NCI-H128 (cell line): ENCODE data around the gene OPHN1.
"Not testable (repeated sequence)": the region's sequence is repeated elsewhere in the genome, so short reads cannot be mapped to it uniquely, and the experiment has no call there.

ENCODE experiments used
- DNase-seq: peaks from one replicate; lab custom pipeline; 2025; ENCODE audit not compliant: unreplicated experiment; lab: John Stamatoyannopoulos, UW

The OPHN1 gene

GRCh38 chrX:68083510-68083909 is 349.8 kb downstream of the OPHN1 start:
- no peak for DNase-seq

- no peak for DNase-seq
Observed at GRCh38 chrX:68079961-68080360, 353.3 kb downstream of the OPHN1 start.

GRCh38 chrX:68078801-68079200 is 354.5 kb downstream of the OPHN1 start:
- DNase-seq = not testable (repeated sequence)

GRCh38 chrX:68077378-68077777 is 355.9 kb downstream of the OPHN1 start:
- no peak for DNase-seq

- DNase-seq = no peak
Observed at GRCh38 chrX:68072041-68072440, 361.3 kb downstream of the OPHN1 start.

- not testable (repeated sequence) for DNase-seq
Observed at GRCh38 chrX:68070119-68070518, 363.2 kb downstream of the OPHN1 start.

- no peak for DNase-seq
Observed at GRCh38 chrX:68061206-68061535, 372.1 kb downstream of the OPHN1 start.

GRCh38 chrX:68060506-68061205 is 372.6 kb downstream of the OPHN1 start:
- no peak for DNase-seq

- DNase-seq = no peak
Observed at GRCh38 chrX:68059469-68059868, 373.8 kb downstream of the OPHN1 start.

GRCh38 chrX:68049466-68049865 is 383.8 kb downstream of the OPHN1 start:
- DNase-seq = no peak

GRCh38 chrX:68048774-68049173 is 384.5 kb downstream of the OPHN1 start:
- DNase-seq = no peak

- peak; percentile 39 for DNase-seq
Observed at GRCh38 chrX:68045008-68045577, 388.2 kb downstream of the OPHN1 start.

- DNase-seq = no peak
Observed at GRCh38 chrX:68043713-68044438, 389.4 kb downstream of the OPHN1 start.

GRCh38 chrX:68041110-68041509 is 392.2 kb downstream of the OPHN1 start:
- DNase-seq = no peak

GRCh38 chrX:68018248-68019203 is 414.8 kb downstream of the OPHN1 start:
- DNase-seq = no peak

GRCh38 chrX:67998540-67998939 is 434.8 kb downstream of the OPHN1 start:
- DNase-seq = no peak
